ENCODE results near the gene MAP2K5.

Gene MAP2K5

DNA sequence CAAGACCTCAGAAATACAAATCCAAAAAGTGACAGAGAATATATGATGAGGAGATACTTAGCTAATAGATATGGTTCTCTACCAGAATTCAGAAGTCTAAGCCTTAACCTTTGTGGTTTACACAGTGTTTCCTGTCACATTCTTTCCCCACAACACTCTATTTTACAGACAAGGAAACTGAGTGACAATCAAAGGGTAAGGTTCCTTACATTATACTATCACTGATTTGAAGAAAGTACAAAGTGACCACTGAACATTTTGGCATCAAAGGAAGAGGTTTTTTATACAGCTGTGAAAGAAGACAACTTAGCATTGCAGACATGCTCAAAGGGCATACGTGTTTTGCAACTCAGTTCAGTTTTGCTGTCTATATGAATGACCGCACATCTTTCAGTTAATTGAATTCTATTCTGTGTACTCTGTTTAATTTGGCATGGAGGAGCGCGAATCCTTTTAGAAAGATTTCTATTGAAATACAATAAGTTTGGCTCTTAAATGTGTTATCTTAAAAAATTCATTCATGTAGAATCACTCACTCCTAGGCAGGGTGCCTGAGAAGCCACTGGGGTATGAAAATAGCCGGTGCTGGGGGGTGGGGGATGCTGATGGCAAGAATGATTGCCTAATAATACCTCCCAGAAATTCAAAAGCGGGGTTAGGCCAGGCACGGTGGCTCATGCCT lies 216.3 kb downstream of the MAP2K5 start:
- DNase-seq (ENCODE audit: low spot score) = no peak

DNA sequence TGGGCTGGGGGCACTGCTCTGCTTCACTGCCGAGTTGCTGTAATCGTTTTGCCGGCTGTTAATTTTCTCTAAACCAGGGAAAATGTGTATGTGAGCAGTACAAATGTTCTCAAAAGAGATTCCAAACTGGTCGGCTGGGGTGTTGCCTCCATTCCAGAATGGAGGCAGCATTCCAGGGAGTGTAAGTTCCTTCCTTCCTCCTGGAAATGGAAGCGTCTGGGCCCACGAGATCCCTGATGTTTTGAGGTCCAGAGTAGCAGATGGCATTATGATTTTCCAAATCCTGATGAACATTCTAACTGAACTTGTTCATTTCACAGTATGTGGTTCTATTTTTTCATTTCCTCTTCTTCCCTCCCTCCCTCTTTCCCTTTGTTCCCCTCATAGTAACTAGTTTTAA lies 218.4 kb downstream of the MAP2K5 start:
- DNase-seq (ENCODE audit: low spot score) = no peak

DNA sequence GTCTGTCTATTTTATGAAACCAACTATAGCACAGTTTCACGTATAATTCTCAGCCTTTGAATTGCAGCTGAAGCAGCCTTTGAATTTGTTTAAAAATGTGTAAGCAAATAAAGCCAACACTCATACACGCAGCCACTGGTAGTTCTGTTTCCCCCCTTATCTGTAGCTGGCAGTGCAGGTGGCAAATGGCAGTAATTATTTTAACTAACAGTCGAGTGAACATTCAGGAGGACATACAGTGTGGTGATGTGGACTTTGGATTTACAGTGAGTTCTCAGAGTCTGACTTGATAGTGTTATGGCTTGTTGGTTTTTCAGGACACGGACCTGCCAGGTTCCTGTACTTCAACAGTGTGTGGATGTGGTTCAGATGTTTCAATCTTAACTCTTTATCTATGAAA lies 218.8 kb downstream of the MAP2K5 start:
- DNase-seq (ENCODE audit: low spot score) = peak; percentile 17

DNA sequence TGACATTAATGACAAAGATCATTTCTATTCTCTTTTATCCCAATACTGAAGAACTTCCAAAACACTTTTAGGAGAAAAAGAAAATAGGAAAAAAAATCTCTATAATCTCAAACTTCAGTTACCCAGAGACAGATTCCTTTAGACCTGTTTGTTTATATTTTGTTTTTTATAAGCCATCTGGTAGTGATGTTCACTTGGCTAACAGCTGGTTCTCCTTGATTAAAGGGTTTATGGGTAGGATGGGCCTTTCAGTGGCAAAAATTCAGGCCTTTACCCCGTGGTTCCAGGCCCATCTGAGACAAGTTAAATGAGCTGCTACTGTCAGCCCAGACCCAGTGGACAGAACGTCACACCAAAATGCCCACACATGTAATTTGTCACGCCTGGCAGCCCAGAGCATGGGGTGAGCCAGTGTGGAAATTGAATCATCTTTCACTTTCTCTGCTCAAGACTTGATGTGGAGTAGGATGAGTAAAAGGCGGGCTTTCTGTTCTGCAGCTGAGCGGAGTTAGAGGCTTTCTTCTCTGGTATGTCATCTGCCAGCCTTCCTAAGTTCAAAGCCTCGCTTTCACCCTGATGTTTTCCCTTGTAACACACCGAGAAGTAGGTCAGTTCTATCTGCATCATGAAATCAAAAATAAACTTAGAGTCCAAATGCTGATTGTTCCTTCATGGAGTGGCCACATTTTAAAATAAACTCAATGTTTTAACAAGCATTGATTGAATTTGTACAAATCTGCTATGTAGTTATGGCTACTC lies 220.3 kb downstream of the MAP2K5 start:
- DNase-seq (ENCODE audit: low spot score) = no peak

DNA sequence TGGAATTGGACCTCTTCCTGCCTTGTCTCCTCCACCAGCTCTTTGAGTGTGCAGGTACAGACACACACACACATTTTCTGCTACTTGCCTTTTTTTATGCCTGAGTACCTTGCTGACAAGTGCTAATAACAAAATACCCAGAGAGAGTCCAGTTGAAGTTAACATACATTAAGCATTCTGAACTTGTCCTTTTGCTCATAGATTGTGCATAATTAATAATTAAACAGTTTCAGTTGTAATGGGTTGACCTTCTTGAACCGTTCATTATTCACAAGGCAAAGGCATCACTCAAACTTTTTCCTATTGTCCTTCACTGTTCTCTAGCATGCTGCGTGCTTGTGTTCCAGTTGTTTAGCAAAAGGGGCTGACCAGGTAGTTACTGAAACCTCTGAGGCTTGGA lies 223.2 kb downstream of the MAP2K5 start:
- no peak for DNase-seq (ENCODE audit: low spot score)

DNA sequence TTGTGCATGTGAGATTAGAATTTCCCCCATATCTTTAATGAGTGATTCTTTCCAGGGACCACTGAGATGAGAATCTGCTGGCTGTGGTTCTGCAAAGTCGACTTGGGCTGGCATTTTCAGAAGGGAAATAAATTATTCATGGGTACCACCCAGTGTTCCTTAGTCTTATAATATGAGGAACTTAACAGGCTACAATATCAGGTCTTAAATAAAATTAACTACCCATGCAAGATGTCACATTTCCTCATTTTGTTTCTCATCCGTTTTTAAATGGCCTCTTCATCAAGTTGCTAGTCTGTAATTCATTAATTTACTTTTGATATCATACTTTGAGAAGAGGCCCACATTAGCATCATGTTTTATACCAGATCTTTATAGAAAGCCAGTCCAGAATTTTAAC lies 224.5 kb downstream of the MAP2K5 start:
- DNase-seq (ENCODE audit: low spot score) = no peak

DNA sequence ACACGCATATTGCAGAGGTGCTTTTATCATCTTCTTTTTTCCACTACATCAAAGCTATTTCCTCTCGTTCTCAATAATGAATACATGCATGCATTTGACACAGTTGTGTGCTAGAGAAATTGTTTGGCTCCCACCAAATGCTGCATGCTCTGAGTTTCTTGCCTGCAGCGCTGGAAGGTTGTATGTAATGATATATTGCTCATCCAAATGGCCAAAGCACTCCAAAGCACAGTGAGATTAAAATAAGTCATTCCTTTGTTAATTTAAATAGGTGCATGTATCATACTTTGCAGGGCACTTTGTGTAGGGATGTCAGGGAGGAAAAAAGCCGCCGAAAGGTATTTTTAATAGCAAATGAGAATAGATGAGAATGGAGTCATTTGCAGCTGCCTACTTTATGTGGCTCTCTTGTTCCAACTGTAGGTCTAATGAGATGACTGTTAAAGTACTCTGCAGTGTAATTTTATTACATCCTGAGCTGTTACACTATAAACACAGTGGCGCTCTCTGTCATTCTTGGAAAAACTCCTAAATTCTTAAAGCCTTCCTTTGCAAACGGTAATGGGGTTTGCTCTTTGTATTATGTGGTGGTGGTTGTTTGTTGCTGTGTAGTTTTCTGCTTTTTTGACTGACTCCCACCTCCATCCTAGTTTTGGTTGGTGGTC lies 225.9 kb downstream of the MAP2K5 start:
- no peak for DNase-seq (ENCODE audit: low spot score)

DNA sequence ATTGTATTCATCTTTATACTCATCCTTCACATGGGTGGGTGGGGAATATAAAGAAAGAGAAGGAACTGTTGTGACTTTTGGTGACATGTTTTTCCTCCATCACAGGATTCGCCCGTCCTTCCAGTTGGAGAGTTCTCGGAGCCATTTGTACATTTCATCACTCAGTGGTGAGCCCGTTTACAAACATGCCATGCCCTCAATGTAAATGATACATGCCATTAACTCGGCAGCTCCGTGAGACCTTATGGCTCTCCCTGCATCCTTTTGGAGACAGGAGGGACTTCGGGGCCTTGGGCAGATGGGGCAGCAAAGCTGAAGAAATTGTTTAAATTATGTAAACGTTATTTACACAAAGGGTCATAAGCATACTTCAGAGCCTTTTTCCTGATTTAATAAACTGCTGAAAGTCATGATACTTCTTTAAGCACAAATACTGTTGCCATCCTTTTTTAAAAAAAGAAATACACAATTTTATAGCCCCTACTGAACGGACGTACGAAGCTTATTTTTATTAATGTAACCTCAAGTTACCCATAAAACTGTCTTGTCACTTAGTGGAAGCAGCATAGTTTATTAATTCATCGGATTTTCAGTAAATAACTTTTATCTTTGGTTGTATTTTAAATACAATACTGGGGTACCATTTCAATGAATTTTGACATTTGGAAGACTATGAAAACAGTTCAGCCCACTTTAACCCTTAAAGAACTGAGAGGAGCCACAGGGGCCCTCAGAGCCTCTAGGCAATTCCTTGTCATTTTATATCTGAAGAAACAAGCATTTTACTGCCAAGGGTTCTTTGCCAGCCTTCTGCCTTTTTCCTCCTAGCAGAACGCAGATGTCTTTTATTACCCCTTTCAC lies 227.2 kb downstream of the MAP2K5 start:
- no peak for DNase-seq (ENCODE audit: low spot score)

DNA sequence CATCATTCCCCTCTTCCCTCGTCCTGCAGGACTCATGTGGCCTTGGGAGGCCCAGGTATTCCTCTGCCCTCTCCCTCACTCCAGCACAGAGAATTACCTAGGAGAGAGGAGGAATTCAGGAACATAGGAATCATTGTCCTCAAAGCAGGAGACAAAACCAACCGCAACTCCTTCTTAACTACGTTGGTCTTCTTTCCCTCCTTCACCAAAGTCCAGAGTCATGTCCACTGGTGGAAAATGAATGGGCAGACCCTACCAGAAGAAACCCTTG lies 227.8 kb downstream of the MAP2K5 start:
- DNase-seq (ENCODE audit: low spot score) = no peak

DNA sequence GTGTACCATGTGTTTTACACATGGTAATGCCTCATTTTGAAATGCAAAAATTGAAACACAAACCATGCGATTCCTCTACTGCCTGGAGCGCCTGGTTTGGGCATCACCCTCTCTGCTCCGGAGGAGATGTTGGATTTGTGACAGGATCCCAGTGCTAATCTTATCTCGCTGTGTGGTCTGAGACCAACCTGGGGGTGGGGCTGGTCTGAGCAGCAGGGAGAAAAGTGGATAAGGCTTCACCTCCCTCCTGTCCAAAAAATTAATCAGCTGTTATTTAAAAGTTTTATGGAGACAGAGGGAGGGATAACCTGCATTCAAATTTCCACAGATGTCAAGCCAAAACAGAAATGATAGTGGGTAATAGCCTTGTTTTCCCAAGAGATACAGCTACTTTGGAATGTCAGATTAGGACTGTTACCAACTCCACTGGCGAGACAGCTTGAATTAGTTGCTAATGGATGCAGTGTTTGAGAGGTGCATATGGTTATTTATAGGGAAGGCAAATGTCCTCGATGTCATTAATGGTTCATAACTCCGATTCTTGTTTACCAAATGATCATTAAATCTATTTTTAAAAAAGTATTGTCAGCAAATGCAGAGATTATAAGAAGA lies 228.8 kb downstream of the MAP2K5 start:
- no peak for DNase-seq (ENCODE audit: low spot score)

DNA sequence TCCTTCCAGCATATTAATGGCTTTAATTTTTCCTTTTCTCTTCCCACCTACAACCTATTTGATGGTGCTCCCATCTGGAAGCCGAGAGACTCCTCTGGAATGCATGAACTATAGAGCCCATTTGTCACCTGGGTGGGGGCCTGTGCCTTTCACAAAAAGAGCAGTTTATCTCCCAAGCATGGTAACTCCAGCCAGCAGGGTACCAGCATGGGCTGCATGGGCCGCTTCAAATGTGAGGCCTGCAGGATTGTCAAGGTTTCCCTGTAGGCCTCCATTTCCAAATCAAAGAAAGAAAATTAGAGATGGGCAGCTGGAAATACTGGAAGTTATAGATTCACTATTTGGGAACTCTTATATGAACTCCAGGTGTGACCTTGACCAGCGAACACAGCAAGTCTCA lies 232.1 kb downstream of the MAP2K5 start:
- no peak for DNase-seq (ENCODE audit: low spot score)

DNA sequence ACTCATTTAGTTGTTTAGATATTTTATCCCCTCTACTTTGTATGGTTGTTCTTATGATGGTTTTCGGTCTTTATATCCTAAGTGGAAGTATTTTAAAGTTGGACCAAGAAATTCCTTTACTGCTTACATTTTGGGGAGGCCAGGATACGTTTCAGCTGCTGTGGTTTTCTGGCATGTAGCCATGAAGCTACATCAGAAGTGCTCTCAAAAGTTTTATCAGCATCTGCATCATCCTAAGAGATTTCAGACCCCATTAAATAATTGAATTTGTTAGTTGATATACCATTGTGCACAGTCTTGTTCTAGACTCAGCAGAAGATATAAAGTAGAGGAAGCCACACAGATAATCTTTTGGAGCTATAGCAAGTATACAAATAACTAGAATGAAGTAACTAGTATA lies 232.7 kb downstream of the MAP2K5 start:
- no peak for DNase-seq (ENCODE audit: low spot score)

DNA sequence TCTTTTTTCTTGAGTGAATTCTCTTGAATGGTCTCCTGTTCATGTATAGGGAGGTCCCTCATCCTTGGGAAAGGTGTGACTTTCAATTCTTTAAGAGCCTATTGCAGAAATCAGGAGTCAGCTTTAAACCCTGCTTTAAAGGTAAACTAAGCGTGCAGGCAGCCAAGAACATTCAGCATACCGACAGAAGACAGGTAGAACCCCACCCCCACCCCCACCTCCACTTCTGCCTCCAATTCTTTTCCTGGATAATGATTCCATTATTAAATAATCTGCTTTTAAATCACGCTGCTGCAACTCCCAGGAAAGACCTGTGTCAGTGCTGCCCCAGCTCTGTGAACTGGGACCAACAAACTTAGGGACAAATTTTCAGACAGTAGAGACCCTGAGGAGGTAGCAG lies 233.5 kb downstream of the MAP2K5 start:
- DNase-seq (ENCODE audit: low spot score) = no peak

DNA sequence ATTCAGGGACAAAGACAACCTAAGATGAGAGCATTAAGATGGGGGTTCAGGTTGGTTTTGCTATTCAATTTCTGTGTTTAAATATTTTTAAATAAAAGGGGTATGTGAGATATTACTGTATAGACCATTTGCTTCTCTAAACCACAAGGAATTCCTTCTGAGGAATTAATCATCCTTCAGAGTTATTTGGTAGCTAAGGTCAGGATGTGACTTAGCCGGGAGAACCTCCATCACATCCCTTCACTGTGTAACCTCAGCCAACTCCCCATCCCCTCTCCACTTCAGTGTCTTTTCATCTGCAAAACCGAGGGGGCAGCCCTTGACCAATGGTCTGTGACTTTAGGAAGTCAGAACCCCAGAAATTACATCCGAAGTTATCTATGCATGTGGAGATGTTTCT lies 234.1 kb downstream of the MAP2K5 start:
- DNase-seq (ENCODE audit: low spot score) = no peak

DNA sequence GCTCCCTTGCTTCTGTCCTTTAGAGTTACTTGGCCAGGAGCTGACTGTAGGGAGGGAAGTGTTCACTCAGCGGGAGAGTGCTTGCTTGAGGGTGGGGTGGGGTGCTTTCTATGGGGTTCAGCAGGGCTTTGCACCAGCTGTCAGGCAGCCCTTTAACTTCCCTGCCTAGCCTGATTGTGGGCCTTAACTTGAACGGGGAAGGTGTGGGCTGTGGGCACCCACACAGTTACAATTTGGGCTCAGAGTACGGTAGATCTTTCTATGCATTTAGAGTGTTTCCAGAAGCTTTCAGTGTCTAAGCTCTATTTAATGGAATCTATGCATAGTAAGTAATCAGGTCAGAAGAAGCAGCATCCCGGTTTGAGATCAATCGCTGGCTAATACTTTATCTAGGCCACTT lies 234.6 kb downstream of the MAP2K5 start:
- DNase-seq (ENCODE audit: low spot score) = no peak

DNA sequence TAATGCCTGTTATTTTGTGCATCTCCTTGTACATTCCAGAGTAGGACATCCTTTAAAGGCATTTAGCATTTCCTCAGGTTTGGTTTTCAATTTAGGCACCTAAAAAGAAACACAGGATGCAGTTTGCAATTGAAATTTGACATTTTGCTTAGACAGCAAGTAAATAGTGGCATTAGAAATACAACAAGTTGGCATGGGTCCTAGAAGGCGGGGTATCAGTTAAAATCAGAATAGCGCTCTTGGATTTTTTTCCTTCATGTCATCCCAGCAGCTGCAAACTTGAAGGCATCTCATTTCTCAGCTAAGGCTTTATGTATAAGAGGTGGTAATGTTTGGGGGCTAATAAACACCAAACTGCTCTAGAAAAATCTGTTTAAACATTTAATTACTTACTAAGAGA lies 235.3 kb downstream of the MAP2K5 start:
- no peak for DNase-seq (ENCODE audit: low spot score)

DNA sequence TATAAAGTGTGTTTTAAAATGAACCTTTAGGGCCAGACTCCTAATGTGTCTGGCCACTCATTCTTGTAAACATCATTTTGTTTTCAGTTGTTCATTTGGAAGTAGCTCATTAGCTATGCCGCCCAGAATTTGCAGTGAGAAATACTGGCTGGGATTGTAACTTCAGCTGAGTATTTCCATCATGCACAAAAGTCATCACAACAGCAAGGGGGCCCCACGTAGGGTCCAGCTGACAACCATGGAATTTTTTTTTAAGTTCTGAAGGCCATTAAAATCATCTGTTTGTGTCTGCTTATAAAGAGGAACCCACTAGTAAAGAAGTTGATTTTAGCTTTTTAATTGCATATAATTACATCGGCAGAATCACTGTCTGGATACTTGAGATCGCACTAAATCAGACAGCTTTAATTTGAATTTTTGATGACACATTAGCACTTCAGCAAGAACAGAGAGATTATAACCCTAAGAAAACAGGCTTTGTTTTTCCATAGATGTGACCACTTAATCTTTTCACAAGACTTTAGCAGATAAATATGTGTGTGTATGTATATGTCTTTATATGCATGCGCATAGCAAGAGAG lies 236.6 kb downstream of the MAP2K5 start:
- DNase-seq (ENCODE audit: low spot score) = no peak

DNA sequence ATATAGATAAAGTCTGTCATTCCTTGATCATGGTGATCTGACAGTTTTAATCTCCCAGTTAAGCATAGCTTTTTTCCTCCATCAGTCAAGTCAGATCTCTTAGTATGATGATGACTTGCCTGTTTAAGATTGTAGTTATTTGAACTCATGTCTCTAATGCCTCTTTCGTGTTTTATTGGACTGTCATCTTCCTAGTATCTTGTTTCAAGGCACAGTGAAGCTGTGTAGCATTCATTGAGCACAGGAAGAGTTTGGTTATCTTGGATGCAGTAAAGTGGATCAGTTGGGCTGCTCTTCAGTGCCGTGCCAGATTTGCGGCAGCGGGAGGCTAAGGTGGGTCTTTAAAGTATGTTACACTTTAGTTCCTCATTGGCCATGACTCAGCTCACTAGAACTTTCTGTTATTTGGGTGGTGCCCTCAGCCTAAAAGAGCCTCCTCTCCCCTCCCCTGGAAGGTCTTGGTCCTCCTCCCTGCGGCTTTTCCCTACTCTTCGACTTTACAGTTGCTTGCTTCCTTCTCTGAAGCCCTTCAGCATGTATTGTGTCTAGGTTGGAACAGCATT lies 237.1 kb downstream of the MAP2K5 start:
- DNase-seq (ENCODE audit: low spot score) = peak; percentile 47

DNA sequence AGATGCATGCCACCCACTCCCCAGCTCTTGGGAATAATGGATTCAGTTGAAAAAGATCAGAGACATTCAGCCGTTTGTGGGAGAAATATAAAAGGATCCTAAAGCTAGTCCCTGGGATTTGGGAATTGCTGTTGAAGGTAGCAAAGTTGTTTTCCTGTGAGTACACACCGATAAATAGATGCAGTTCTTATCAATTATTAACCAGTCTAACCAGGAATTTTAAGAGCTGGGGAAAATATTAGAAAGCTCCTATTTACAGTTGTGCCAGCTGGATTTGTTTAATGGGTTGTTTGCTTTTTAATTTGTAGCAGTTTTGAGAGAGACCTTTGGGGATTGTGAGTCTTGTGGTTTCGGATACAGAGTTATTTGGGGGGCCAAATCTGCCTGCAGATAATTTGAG lies 238.6 kb downstream of the MAP2K5 start:
- DNase-seq (ENCODE audit: low spot score) = no peak

DNA sequence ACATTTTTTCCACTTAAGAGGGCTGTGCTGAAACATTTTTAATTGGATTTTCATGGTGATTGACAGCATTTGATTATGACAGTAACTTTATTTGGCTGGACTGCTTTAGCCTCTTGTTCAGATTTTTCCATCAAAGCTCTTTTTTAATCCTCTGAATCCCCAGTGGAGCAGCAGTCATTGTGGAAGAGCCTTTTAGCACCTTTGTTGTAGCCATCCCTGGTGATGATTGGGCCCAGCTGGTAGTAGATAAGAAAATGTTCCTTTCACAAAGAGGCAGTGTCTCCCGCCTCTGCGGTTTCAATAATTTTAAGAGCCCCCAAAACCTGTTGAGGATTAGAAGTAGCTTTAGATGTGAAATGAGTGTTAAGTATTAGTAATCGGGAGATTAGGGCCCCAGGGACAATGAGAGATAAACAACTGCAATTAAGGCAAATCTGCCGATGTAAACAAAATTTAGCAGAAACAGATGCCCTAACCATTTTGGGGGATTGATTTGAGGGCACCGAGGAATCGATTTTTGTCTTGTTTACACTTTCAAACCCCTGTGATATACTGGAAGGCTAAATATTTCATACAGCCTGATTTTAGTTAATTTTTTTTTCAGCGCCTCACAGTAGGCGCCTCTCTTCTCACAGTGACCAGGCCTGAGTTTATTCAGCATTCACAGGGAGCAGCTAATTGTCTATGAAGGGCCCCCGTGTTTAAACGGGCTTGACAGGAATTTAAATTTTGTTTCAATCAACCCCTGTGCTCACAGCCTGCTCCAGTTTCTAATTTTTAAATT lies 239.6 kb downstream of the MAP2K5 start:
- no peak for DNase-seq (ENCODE audit: low spot score)

DNA sequence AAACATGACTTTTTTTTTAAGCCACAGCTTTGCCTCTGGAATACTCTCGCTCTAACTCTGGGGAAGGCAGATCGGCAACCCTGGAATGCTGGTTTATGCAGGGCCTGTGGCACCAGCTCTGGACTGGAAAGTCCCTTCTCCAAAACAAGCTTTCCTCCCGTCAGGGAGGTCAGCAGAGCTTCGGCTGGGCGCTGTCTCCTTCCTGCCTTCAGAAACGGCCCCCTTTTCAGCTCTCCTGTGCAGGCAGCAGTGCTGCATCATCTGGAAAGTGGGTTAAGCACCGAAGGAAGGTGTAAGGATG lies 240.1 kb downstream of the MAP2K5 start:
- no peak for DNase-seq (ENCODE audit: low spot score)
